Measurements from ENCODE around the gene ANKRD44. TPM values are rescaled to one million over a fixed set of nuclear protein-coding genes. Genes with fewer than 3 reads are reported as not detected.

The ANKRD44 gene
- total RNA-seq, 1 experiment from 2014 or later: 0.68 TPM

GRCh38 chr2:197071790-197072436 lies 238.7 kb downstream of the ANKRD44 start:
- DNase-seq (ENCODE audit: low spot score) (no peak), ATAC-seq (no peak)
- Mint-ChIP-seq H3K27ac (no peak overlapping the region), H3K27me3 (ENCODE audit: low read depth) (no peaks in the 10 kb centered on the region), H3K4me1 (no peaks in the 10 kb centered on the region), H3K36me3 (no peaks in the 10 kb centered on the region), H3K4me3 (no peak overlapping the region), H3K9me3 (peaks cover 5% of the 10 kb centered on the region)
- ChIA-PET POLR2A (no interaction called here), CTCF (no interaction called here)
- TF ChIP-seq FOXJ3 (CRISPR knock-in tag; IDR thresholded peaks at IDR 0.05; ENCODE audit: borderline replicate concordance) (no peak), RELA (CRISPR knock-in tag; IDR thresholded peaks at IDR 0.05; ENCODE audit: borderline replicate concordance) (no peak), ZNF219 (CRISPR knock-in tag; IDR thresholded peaks at IDR 0.05; ENCODE audit: borderline replicate concordance) (no peak), CDX4 (CRISPR knock-in tag; IDR thresholded peaks at IDR 0.05; ENCODE audit: borderline replicate concordance) (no peak), ZBTB21 (CRISPR knock-in tag; IDR thresholded peaks at IDR 0.05; ENCODE audit: borderline replicate concordance) (no peak), MYBL2 (CRISPR knock-in tag; IDR thresholded peaks at IDR 0.05) (no peak), ATF6 (CRISPR knock-in tag; IDR thresholded peaks at IDR 0.05) (no peak), PRRX2 (CRISPR knock-in tag; IDR thresholded peaks at IDR 0.05) (no peak), SOX15 (CRISPR knock-in tag; IDR thresholded peaks at IDR 0.05) (no peak), SP1 (CRISPR knock-in tag; conservative IDR thresholded peaks at IDR 0.05) (no peak), ESRRA (CRISPR knock-in tag; IDR thresholded peaks at IDR 0.05; ENCODE audit: borderline replicate concordance) (no peak)
- TF ChIP-seq, protein P1, sequence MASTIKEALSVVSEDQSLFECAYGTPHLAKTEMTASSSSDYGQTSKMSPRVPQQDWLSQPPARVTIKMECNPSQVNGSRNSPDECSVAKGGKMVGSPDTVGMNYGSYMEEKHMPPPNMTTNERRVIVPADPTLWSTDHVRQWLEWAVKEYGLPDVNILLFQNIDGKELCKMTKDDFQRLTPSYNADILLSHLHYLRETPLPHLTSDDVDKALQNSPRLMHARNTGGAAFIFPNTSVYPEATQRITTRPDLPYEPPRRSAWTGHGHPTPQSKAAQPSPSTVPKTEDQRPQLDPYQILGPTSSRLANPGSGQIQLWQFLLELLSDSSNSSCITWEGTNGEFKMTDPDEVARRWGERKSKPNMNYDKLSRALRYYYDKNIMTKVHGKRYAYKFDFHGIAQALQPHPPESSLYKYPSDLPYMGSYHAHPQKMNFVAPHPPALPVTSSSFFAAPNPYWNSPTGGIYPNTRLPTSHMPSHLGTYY (CRISPR knock-in tag; IDR thresholded peaks at IDR 0.05): no peak
- TF ChIP-seq, protein P2, sequence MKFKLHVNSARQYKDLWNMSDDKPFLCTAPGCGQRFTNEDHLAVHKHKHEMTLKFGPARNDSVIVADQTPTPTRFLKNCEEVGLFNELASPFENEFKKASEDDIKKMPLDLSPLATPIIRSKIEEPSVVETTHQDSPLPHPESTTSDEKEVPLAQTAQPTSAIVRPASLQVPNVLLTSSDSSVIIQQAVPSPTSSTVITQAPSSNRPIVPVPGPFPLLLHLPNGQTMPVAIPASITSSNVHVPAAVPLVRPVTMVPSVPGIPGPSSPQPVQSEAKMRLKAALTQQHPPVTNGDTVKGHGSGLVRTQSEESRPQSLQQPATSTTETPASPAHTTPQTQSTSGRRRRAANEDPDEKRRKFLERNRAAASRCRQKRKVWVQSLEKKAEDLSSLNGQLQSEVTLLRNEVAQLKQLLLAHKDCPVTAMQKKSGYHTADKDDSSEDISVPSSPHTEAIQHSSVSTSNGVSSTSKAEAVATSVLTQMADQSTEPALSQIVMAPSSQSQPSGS (CRISPR knock-in tag; IDR thresholded peaks at IDR 0.05; ENCODE audit: borderline replicate concordance, low read depth): no peak
- TF ChIP-seq, protein P3, sequence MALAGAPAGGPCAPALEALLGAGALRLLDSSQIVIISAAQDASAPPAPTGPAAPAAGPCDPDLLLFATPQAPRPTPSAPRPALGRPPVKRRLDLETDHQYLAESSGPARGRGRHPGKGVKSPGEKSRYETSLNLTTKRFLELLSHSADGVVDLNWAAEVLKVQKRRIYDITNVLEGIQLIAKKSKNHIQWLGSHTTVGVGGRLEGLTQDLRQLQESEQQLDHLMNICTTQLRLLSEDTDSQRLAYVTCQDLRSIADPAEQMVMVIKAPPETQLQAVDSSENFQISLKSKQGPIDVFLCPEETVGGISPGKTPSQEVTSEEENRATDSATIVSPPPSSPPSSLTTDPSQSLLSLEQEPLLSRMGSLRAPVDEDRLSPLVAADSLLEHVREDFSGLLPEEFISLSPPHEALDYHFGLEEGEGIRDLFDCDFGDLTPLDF (CRISPR knock-in tag; IDR thresholded peaks at IDR 0.05): no peak

- POLR2A ChIA-PET: no interaction called here
- CTCF ChIA-PET: no interaction called here
- Mint-ChIP-seq H3K9me3 (peaks cover 6% of the 10 kb centered on the region), H3K27ac (no peak overlapping the region), H3K4me3 (no peak overlapping the region), H3K4me1 (no peaks in the 10 kb centered on the region), H3K27me3 (ENCODE audit: low read depth) (no peaks in the 10 kb centered on the region), H3K36me3 (no peaks in the 10 kb centered on the region)
- no peak for ATAC-seq
- no peak for DNase-seq (ENCODE audit: low spot score)
- no peak for TF ChIP-seq NR2C2 (CRISPR knock-in tag; IDR thresholded peaks at IDR 0.05)
- no peak for TF ChIP-seq TEAD1 (CRISPR knock-in tag; IDR thresholded peaks at IDR 0.05)
- TF ChIP-seq, protein P4, sequence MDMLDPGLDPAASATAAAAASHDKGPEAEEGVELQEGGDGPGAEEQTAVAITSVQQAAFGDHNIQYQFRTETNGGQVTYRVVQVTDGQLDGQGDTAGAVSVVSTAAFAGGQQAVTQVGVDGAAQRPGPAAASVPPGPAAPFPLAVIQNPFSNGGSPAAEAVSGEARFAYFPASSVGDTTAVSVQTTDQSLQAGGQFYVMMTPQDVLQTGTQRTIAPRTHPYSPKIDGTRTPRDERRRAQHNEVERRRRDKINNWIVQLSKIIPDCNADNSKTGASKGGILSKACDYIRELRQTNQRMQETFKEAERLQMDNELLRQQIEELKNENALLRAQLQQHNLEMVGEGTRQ (CRISPR knock-in tag; IDR thresholded peaks at IDR 0.05): no peak
- no peak for TF ChIP-seq PREB (CRISPR knock-in tag; IDR thresholded peaks at IDR 0.05; ENCODE audit: borderline replicate concordance)
- no peak for TF ChIP-seq MLX (CRISPR knock-in tag; IDR thresholded peaks at IDR 0.05)
- TF ChIP-seq OVOL2 (CRISPR knock-in tag; IDR thresholded peaks at IDR 0.05; ENCODE audit: borderline replicate concordance): no peak
- TF ChIP-seq RELA (CRISPR knock-in tag; IDR thresholded peaks at IDR 0.05; ENCODE audit: borderline replicate concordance): no peak
- no peak for TF ChIP-seq AFF4 (CRISPR knock-in tag; IDR thresholded peaks at IDR 0.05; ENCODE audit: borderline replicate concordance)
These were observed 239.4 kb downstream of the ANKRD44 start for GRCh38 chr2:197071213-197071612.
